Measurements from ENCODE around the gene OR2J2.

DNA sequence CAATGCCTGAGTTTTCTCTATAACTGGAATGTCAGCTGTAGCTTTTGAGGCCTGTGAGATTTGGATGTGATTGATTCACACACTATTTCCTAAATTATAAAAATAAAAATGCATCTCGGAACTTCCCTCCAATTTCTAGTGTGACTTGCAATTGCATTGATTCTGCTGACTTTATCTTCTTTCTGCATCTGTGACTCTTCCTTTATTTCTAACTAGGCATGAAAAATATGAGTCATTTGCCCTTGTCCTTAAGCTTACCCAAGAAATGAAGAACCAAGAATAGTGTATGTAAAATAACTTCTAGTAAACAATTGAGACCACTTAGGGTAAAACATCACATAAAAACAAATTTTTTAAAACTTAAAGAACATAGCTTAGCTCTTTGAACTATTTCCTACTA is 12.9 kb downstream of the OR2J2 start:
- TF ChIP-seq POLR2AphosphoS5 (IDR thresholded peaks at IDR 0.05; ENCODE audit: insufficient read depth in 1 of 2, low read depth in 1 of 2) = no peak
- TF ChIP-seq CTCF (IDR thresholded peaks at IDR 0.05) = no peak
- TF ChIP-seq POLR2A (IDR thresholded peaks at IDR 0.05) = no peak
